K562 (cell line): ENCODE data around the gene ZNF121. TPM values are rescaled to one million over a fixed set of nuclear protein-coding genes. Genes with fewer than 3 reads are reported as not detected.

Source experiments
- ATF6 ChIP-seq: sonication (generic); formaldehyde crosslinking; IDR thresholded peaks from 2 replicates; pipeline ENCODE4 v1.4.0; 2020; ENCODE audit warnings: mild to moderate bottlenecking, missing genetic modification reagents
- BCL6 ChIP-seq: fragments of 250-450 bp; sonication (Bioruptor Pico); IDR thresholded peaks from 2 replicates; pipeline ENCODE4 v1.4.0; 2020
- BDP1 ChIP-seq: IDR thresholded peaks from 3 replicates; pipeline ENCODE4 v1.6.1; 2011; ENCODE audit not compliant: insufficient read length, insufficient read depth
- CGGBP1 ChIP-seq: fragments of 250-450 bp; sonication (Bioruptor Pico); IDR thresholded peaks from 2 replicates; pipeline ENCODE4 v1.9.0; 2021; ENCODE audit warnings: mild to moderate bottlenecking
- CHCHD3 ChIP-seq: fragments of 250-450 bp; sonication (Bioruptor Pico); IDR thresholded peaks from 2 replicates; pipeline ENCODE4 v2.1.2; 2022; ENCODE audit warnings: mild to moderate bottlenecking
- GTF2E2 ChIP-seq: fragments of 200-800 bp; sonication (Bioruptor generic); IDR thresholded peaks from 2 replicates; pipeline ENCODE4 v1.6.1; 2016; ENCODE audit warnings: missing genetic modification characterization, missing compliant biosample characterization
- NFIX ChIP-seq: fragments of 250-450 bp; sonication (Bioruptor Pico); IDR thresholded peaks from 2 replicates; pipeline ENCODE4 v1.4.0; 2020; ENCODE audit warnings: low read depth, mild to moderate bottlenecking, moderate library complexity
- PCBP2 ChIP-seq: fragments of 200-400 bp; formaldehyde crosslinking; IDR thresholded peaks from 2 replicates; pipeline ENCODE4 v1.6.1; 2018; ENCODE audit warnings: low read length, low read depth, mild to moderate bottlenecking, moderate library complexity; ENCODE audit not compliant: poor library complexity, severe bottlenecking
- POLR2G ChIP-seq: fragments of 200-400 bp; formaldehyde crosslinking; IDR thresholded peaks from 2 replicates; pipeline ENCODE4 v1.6.1; 2017; ENCODE audit warnings: low read depth, mild to moderate bottlenecking, antibody characterized with exemption, low read length, moderate library complexity
- PTBP1 ChIP-seq: fragments of 200-400 bp; formaldehyde crosslinking; IDR thresholded peaks from 2 replicates; pipeline ENCODE4 v1.6.1; 2017; ENCODE audit warnings: low read depth, low read length
- RAD21 ChIP-seq, 2 experiments: fragments of 250-450 bp in 1 of 2; fragments of 450-650 bp in 1 of 2; sonication (Bioruptor Pico) in 1 of 2; formaldehyde crosslinking in 1 of 2; IDR thresholded peaks in 1 of 2; conservative IDR thresholded peaks in 1 of 2; 2 replicates each; pipeline versions ENCODE4 v1.4.0 to v1.8.0; 2020 to 2022; ENCODE audit warnings: mild to moderate bottlenecking in 2 of 2, moderate library complexity in 1 of 2
- RBM17 ChIP-seq: fragments of 200-400 bp; formaldehyde crosslinking; IDR thresholded peaks from 2 replicates; pipeline ENCODE4 v1.6.1; 2017; ENCODE audit warnings: low read depth, mild to moderate bottlenecking, low read length, borderline replicate concordance
- RNF2 ChIP-seq: sonication (generic); IDR thresholded peaks from 2 replicates; pipeline ENCODE4 v1.6.1; 2016
- SIX5 ChIP-seq, 2 experiments: IDR thresholded peaks; 2 replicates each; pipeline ENCODE4 v1.6.1; 2011; ENCODE audit warnings: low read length in 2 of 2, borderline replicate concordance in 1 of 2, low read depth in 1 of 2, mild to moderate bottlenecking in 1 of 2, moderate library complexity in 1 of 2; ENCODE audit not compliant: insufficient read depth in 1 of 2
- TEAD2 ChIP-seq: fragments of 450-650 bp; IDR thresholded peaks from 2 replicates; pipeline ENCODE4 v1.6.1; 2016; ENCODE audit warnings: missing genetic modification characterization, control low read depth, missing compliant biosample characterization
- ZNF253 ChIP-seq: fragments of 250-450 bp; sonication (Bioruptor Pico); conservative IDR thresholded peaks from 2 replicates; pipeline ENCODE4 v1.6.1; 2021; ENCODE audit warnings: mild to moderate bottlenecking
- ZNF347 ChIP-seq: fragments of 450-650 bp; formaldehyde crosslinking; IDR thresholded peaks from 2 replicates; pipeline ENCODE4 v1.4.0; 2020; ENCODE audit warnings: low read depth, mild to moderate bottlenecking, moderate library complexity
- ZNF395 ChIP-seq: fragments of 200-800 bp; sonication (Bioruptor generic); IDR thresholded peaks from 2 replicates; pipeline ENCODE4 v1.6.1; 2017; ENCODE audit warnings: missing genetic modification characterization, missing compliant biosample characterization
- ZNF518B ChIP-seq: fragments of 250-450 bp; sonication (Bioruptor Pico); IDR thresholded peaks from 2 replicates; pipeline ENCODE4 v1.5.0; 2021; ENCODE audit warnings: mild to moderate bottlenecking, moderate library complexity
- ZNF75A ChIP-seq: fragments of 450-650 bp; formaldehyde crosslinking; IDR thresholded peaks from 2 replicates; pipeline ENCODE4 v1.4.0; 2020; ENCODE audit warnings: mild to moderate bottlenecking
- ZNF764 ChIP-seq: fragments of 250-450 bp; sonication (Bioruptor Pico); IDR thresholded peaks from 2 replicates; pipeline ENCODE4 v1.4.0; 2020; ENCODE audit warnings: low read depth, mild to moderate bottlenecking, moderate library complexity
- polyA plus RNA-seq, 8 experiments: library from polyadenylated mRNA; depleted of rRNA in 4 of 8; stranded (reverse) in 5 of 8; unstranded in 3 of 8; fragments of >200 nt; fragmentation: Nextera tagmentation in 2 of 8; fragmentation: Illumina TruSeq in 1 of 8; extraction: Ambion mirVana in 2 of 8; extraction: Trizol in 1 of 8; gene quantifications; 2 replicates each; pipeline versions ENCODE4 v1.2.1 to v1.2.3, GENCODE V29; 2011 to 2014; ENCODE audit warnings: inconsistent platforms in 1 of 8, missing spikeins in 1 of 8
- total RNA-seq, 7 experiments: library from RNA; depleted of rRNA in 6 of 7; stranded (reverse); fragments of >200 nt in 6 of 7; fragmentation: Illumina TruSeq in 2 of 7; extraction: Trizol in 2 of 7; gene quantifications; 2 replicates each; pipeline versions ENCODE4 v1.2.1 to v1.2.3, GENCODE V29; 2011 to 2021; ENCODE audit warnings: low replicate concordance in 1 of 7

The ZNF121 gene
- total and polyA plus RNA-seq, 9 of the 15 experiments (the other 6 are each of a cell fraction or from before 2014, with no cell fraction given), result 14.6 to 115 (median 33.4) TPM

- no peak for TF ChIP-seq ZNF764 (CRISPR knock-in tag)
- no peak for TF ChIP-seq PTBP1
- TF ChIP-seq POLR2G, result peak; percentile 92
- TF ChIP-seq RAD21 (CRISPR knock-in tag; conservative IDR thresholded peaks at IDR 0.05 in 1 of 2, IDR thresholded peaks at IDR 0.05 in 1 of 2), result no peak
- TF ChIP-seq CGGBP1 (CRISPR knock-in tag), result no peak
- no peak for TF ChIP-seq ZNF347 (CRISPR knock-in tag)
- TF ChIP-seq ZNF518B, result no peak
- no peak for TF ChIP-seq RBM17
- TF ChIP-seq TEAD2 (tag), result no peak
- TF ChIP-seq GTF2E2 (tag), result no peak; the same call in 1 of the 2 replicates
- no peak for TF ChIP-seq RNF2
- no peak for TF ChIP-seq ZNF395 (CRISPR knock-in tag)
- no peak for TF ChIP-seq ZNF75A (CRISPR knock-in tag)
- no peak for TF ChIP-seq ZNF253 (CRISPR knock-in tag)
- no peak for TF ChIP-seq ATF6 (CRISPR knock-in tag)
- peak; percentile 31 to 40; a peak in 2 of 4 replicates for TF ChIP-seq SIX5 (IDR thresholded peaks at IDR 0.05; ENCODE audit: borderline replicate concordance in 1 of 2, insufficient read depth in 1 of 2, low read depth in 1 of 2, low read length in 2 of 2)
- no peak for TF ChIP-seq CHCHD3
- no peak for TF ChIP-seq BCL6
- TF ChIP-seq BDP1, result no peak
- no peak for TF ChIP-seq PCBP2
- TF ChIP-seq NFIX (CRISPR knock-in tag), result no peak
These were observed 37.1 kb upstream of the ZNF121 start, which contains the start of gene ZNF561 (continued) for GRCh38 chr19:9621156-9622037.
